MCF 10A (cell line): ENCODE measurements around the gene MOCOS. TPM values are rescaled to one million over a fixed set of nuclear protein-coding genes. Genes with fewer than 3 reads are reported as not detected.
A peak's percentile ranks its signal among the peaks of the same experiment; 100 is the strongest.

Experiments used
- BruUV-seq: library from RNA; stranded (reverse); fragments of 400-500 nt; replicated peaks from 2 replicates; lab custom pipeline; 2021; lab: Mats Ljungman, UMichigan
- CTCF ChIA-PET: fragments of 300-600 bp; sonication (Branson Sonifier 250); formaldehyde crosslinking; extraction: SDS; loops from one replicate; lab custom pipeline; 2021; ENCODE audit warnings: antibody characterized with exemption, inconsistent platforms; lab: Yijun Ruan, JAX
- POLR2A ChIA-PET: fragments of 300-600, 350-650 bp; sonication (Branson Sonifier 250); formaldehyde crosslinking; extraction: SDS; loops from one replicate; lab custom pipeline; 2020; ENCODE audit warnings: antibody characterized with exemption, inconsistent platforms; lab: Yijun Ruan, JAX
- DNase-seq: peaks from one replicate; pipeline ENCODE4 v3.0.0-alpha.2; 2018; ENCODE audit not compliant: unreplicated experiment
- H3K27ac Mint-ChIP-seq: one replicate; pipeline ENCODE4 v1.8.0; 2022; ENCODE audit warnings: mild to moderate bottlenecking, low read depth, mixed read lengths; ENCODE audit not compliant: unreplicated experiment
- H3K27me3 Mint-ChIP-seq: one replicate; pipeline ENCODE4 v1.8.0; 2022; ENCODE audit warnings: mixed read lengths; ENCODE audit not compliant: insufficient read depth, unreplicated experiment
- H3K36me3 Mint-ChIP-seq: one replicate; pipeline ENCODE4 v1.8.0; 2022; ENCODE audit warnings: mild to moderate bottlenecking, moderate library complexity, mixed read lengths; ENCODE audit not compliant: insufficient read depth, unreplicated experiment
- H3K4me1 Mint-ChIP-seq: one replicate; pipeline ENCODE4 v1.8.0; 2022; ENCODE audit warnings: mixed read lengths; ENCODE audit not compliant: insufficient read depth, unreplicated experiment
- H3K4me3 Mint-ChIP-seq: one replicate; pipeline ENCODE4 v1.8.0; 2022; ENCODE audit warnings: mild to moderate bottlenecking, moderate library complexity, mixed read lengths; ENCODE audit not compliant: unreplicated experiment
- H3K9me3 Mint-ChIP-seq: one replicate; pipeline ENCODE4 v1.8.0; 2022; ENCODE audit warnings: mixed read lengths; ENCODE audit not compliant: unreplicated experiment
- intact Hi-C: fragments of 100-400 bp; cut with micrococcal nuclease; formaldehyde crosslinking; loops from 2 replicates; pipeline ENCODE4 v1.14.1; 2022
- total RNA-seq: library from RNA; stranded (reverse); gene quantifications from 2 replicates; pipeline ENCODE4 v1.2.3, GENCODE V29; 2022
- TF ChIP-seq, protein P1 (sequence below): fragments of 200-600 bp; IDR thresholded peaks from one replicate; pipeline ENCODE4 v1.8.0; 2022; ENCODE audit warnings: antibody characterized with exemption, mild to moderate bottlenecking; ENCODE audit not compliant: unreplicated experiment

Gene MOCOS
- total RNA-seq, 1 experiment from 2014 or later: 81.1 TPM

DNA sequence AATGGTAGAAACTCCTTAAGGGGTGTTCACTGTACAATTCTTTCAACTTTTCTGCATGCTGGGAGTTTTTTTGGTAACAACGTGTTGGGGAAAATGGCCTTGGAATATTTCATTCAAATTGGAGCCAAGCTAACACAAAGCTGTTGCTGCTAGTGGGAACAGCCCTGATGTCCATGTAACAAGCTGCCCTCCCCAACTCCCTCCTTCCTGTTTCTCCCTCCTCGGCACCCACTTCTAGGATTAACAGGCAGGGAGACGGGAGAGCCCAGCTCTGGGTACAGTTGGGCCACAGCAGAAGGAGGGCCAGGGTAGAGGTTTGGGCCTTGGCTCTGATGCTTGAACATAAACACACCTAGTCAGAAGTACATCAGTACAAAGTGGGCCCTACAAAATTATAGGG lies 9.4 kb upstream of the MOCOS start:
- BruUV-seq: no TSS peak
- no peak for DNase-seq
- intact Hi-C loops: no loop called here
- peak overlapping the region; percentile 63 for H3K27ac Mint-ChIP-seq
- no peaks in the 10 kb centered on the region for H3K9me3 Mint-ChIP-seq
- CTCF ChIA-PET: interaction anchor here (1.4 kb wide), 1 partner anchor 10 kb away, joined by 3 read pairs; no protein-coding TSS in a partner anchor
- TF ChIP-seq, protein P1, sequence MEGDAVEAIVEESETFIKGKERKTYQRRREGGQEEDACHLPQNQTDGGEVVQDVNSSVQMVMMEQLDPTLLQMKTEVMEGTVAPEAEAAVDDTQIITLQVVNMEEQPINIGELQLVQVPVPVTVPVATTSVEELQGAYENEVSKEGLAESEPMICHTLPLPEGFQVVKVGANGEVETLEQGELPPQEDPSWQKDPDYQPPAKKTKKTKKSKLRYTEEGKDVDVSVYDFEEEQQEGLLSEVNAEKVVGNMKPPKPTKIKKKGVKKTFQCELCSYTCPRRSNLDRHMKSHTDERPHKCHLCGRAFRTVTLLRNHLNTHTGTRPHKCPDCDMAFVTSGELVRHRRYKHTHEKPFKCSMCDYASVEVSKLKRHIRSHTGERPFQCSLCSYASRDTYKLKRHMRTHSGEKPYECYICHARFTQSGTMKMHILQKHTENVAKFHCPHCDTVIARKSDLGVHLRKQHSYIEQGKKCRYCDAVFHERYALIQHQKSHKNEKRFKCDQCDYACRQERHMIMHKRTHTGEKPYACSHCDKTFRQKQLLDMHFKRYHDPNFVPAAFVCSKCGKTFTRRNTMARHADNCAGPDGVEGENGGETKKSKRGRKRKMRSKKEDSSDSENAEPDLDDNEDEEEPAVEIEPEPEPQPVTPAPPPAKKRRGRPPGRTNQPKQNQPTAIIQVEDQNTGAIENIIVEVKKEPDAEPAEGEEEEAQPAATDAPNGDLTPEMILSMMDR: no peak
- peaks cover 30% of the 10 kb centered on the region for H3K4me1 Mint-ChIP-seq
- peaks cover 29% of the 10 kb centered on the region for H3K36me3 Mint-ChIP-seq
- no peak overlapping the region for H3K4me3 Mint-ChIP-seq
- POLR2A ChIA-PET: interaction anchor here (0.6 to 7.7 kb wide), 4 partner anchors 10 to 159 kb away, joined by 3 to 50 read pairs (median 3); partner anchors contain the start of gene MOCOS
- H3K27me3 Mint-ChIP-seq: no peaks in the 10 kb centered on the region

- POLR2A ChIA-PET: interaction anchor here (1.0 to 1.5 kb wide), 4 partner anchors 9 to 50 kb away, joined by 3 to 13 read pairs (median 5); partner anchors contain the start of gene ELP2
- no peak overlapping the region for H3K4me3 Mint-ChIP-seq
Observed at GRCh38 chr18:36179562-36180355, 7.5 kb upstream of the MOCOS start.

GRCh38 chr18:36181441-36181840 lies 5.9 kb upstream of the MOCOS start:
- BruUV-seq: no TSS peak
- no peak overlapping the region for H3K4me3 Mint-ChIP-seq
- CTCF ChIA-PET: interaction anchor here (1.2 to 1.4 kb wide), 2 partner anchors 164 to 391 kb away, joined by 4 read pairs; no protein-coding TSS in a partner anchor
- H3K27ac Mint-ChIP-seq: no peak overlapping the region
- no peak for DNase-seq
- TF ChIP-seq, protein P1: no peak
- H3K36me3 Mint-ChIP-seq: peaks cover 12% of the 10 kb centered on the region
- intact Hi-C loops: no loop called here
- H3K9me3 Mint-ChIP-seq: no peaks in the 10 kb centered on the region
- H3K4me1 Mint-ChIP-seq: peaks cover 27% of the 10 kb centered on the region
- POLR2A ChIA-PET: interaction anchor here (0.7 kb wide), 1 partner anchor 53 kb away, joined by 3 read pairs; no protein-coding TSS in a partner anchor
- H3K27me3 Mint-ChIP-seq: no peaks in the 10 kb centered on the region

More at GRCh38 chr18:36179562-36180355, 7.5 kb upstream of the MOCOS start:
- intact Hi-C loops: no loop called here
- no peaks in the 10 kb centered on the region for H3K27me3 Mint-ChIP-seq
- BruUV-seq: no TSS peak
- peak overlapping the region; percentile 64 for H3K27ac Mint-ChIP-seq
- H3K36me3 Mint-ChIP-seq: peaks cover 20% of the 10 kb centered on the region
- TF ChIP-seq, protein P1: no peak
- DNase-seq: peak; percentile 90
- CTCF ChIA-PET: no interaction called here
- no peaks in the 10 kb centered on the region for H3K9me3 Mint-ChIP-seq
- peaks cover 30% of the 10 kb centered on the region for H3K4me1 Mint-ChIP-seq

DNA sequence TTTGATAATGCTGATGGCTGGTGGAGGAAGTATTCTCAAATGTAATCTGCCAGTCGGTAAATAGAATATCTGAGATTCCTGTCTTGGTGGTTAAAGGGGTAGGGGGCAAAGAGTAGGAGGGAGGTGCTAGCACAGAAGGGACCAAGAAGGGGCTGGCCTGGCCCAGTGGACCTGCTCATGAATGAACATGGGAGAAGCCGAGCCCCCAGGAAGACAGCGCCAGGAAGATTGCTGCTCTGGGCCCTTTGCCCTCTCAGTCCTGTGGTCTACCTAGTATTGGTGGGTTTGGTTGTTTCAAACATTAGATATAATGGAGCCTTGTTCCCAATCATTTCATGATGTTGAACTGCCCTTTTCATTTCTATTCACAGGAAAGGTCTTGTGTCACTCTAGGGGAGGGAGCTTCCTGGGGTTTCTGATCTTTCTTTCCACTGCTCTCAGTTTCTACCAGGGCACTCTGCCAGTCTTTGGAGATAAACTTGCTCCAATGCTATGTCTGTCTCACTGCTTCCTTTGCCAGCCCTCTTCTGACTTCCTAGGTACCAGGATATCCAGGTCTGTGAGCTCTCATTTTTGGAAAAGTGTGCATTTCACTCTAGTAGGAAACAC lies 5.3 kb upstream of the MOCOS start:
- POLR2A ChIA-PET: no interaction called here
- Mint-ChIP-seq H3K27ac (no peak overlapping the region), H3K36me3 (peaks cover 11% of the 10 kb centered on the region), H3K27me3 (no peaks in the 10 kb centered on the region), H3K4me3 (no peak overlapping the region), H3K4me1 (peaks cover 26% of the 10 kb centered on the region), H3K9me3 (no peaks in the 10 kb centered on the region)
- BruUV-seq: no TSS peak
- TF ChIP-seq, protein P1: no peak
- CTCF ChIA-PET: interaction anchor here (0.5 to 1.4 kb wide), 5 partner anchors 29 to 715 kb away, joined by 3 to 4 read pairs (median 4); no protein-coding TSS in a partner anchor
- DNase-seq: no peak
- intact Hi-C loops: no loop called here
